GM18499 (cell line): Measurements from ENCODE around the gene PKN1.
"Not testable (repeated sequence)": the region's sequence is repeated elsewhere in the genome, so short reads cannot be mapped to it uniquely, and the experiment has no call there.

Experiments used
- ATAC-seq: cut with Tn5 transposase; IDR thresholded peaks from one replicate; pipeline ENCODE4 v1.9.1; 2021; ENCODE audit warnings: moderate number of reproducible peaks; ENCODE audit not compliant: insufficient read depth, unreplicated experiment

PKN1 gene

GRCh38 chr19:14478113-14478545, 45.0 kb downstream of the PKN1 start:
- ATAC-seq, result no peak

GRCh38 chr19:14479309-14479974, 46.3 kb downstream of the PKN1 start:
- ATAC-seq, result no peak

GRCh38 chr19:14479975-14480699, 47.0 kb downstream of the PKN1 start:
- no peak for ATAC-seq

DNA sequence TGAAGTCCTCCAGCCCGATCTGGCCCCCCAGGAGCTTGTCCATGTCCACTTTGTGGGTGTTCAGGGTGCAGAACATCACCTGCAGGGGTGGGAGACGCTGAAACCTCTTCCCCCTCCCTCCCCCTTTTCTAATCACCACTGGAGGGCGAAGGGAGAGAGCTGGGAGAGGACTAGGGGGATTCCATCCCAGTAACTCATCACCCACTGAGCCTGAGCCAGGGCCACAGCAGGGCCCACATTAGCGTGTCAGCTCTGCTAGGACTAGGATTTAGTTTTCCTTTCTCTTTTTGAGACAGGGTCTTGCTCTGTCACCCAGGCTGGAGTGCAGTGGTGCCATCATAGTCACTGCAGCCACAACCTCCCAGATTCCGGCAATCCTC, 47.6 kb downstream of the PKN1 start:
- ATAC-seq, result no peak

- ATAC-seq, result no peak
Measured at GRCh38 chr19:14482172-14482941, 49.3 kb downstream of the PKN1 start.

GRCh38 chr19:14487370-14488125, 54.4 kb downstream of the PKN1 start:
- ATAC-seq, result no peak

- ATAC-seq, result no peak
Measured at GRCh38 chr19:14492756-14493337, 59.7 kb downstream of the PKN1 start.

DNA sequence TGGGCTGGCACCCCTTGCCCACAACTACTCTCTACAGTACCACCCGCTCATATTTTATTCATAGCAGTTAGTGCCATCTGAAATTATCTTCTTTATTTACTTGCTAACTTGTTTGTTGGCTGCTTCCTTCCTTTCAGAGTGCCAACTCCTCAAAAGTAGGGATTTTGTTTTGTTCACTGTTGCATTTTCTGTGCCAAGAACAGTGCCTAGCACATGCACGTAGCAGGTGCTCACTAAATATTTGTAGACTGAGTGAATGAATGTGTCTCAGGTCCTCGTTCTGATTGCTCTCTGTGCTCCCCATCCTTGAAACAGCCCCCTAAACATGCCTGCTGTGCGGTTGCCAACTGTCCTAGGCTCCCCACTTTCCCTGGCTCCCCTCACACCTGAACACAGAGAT, 61.3 kb downstream of the PKN1 start:
- ATAC-seq, result no peak

DNA sequence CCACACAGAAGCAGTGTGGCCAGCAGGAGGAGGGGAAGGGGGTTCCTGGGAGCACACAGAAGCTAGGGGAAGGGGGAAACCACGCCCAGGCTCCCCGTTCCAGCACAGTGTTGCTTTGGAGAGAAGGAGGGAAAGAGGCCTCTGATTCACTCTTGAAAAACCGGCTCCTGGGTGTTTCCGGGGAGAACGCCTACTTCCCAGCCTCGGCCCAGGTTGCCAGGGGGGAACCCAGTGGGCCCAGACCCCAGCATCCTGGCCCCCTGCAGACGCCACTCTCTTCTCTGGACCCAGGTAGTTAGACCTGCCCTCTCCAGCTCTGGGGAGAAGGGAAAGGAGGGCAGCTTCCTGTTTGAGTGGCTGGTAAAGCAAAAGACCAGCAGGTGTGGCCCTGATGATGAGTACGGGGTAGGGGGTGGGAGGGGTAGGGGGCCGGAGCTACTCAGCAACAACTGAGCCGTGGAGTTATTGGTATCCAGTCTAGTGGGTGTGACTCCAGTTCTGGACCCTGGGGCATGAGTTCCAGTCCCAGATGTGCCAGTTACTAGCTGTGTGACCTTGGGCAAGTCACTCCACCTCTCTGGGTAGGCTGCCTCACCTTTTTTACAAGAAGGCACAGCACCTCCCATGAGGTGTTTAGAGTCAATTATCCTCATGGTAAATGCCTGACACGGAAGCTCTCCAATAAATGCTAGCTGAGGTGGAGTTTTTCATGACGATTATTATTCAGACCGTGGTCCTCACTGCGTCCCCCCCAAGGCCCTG, 62.0 kb downstream of the PKN1 start:
- ATAC-seq, result no peak

DNA sequence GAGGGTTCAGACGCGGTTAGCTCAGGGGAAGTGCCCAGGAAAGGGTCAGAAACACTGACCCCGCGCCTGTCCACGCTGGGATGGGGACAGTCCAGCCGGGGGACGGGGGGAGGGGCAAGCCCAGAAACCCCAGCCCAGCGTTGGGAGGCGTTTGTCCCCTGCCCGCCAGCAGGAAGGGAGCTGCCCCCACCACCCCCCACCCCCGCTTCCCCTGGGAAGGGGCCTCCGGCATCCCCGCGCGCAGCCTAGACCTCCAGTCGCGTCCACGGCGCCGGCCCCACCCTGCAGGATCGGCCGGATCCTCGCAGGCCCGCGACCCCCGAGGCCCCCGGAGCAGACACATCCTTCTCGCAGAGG, 62.5 kb downstream of the PKN1 start:
- no peak for ATAC-seq

DNA sequence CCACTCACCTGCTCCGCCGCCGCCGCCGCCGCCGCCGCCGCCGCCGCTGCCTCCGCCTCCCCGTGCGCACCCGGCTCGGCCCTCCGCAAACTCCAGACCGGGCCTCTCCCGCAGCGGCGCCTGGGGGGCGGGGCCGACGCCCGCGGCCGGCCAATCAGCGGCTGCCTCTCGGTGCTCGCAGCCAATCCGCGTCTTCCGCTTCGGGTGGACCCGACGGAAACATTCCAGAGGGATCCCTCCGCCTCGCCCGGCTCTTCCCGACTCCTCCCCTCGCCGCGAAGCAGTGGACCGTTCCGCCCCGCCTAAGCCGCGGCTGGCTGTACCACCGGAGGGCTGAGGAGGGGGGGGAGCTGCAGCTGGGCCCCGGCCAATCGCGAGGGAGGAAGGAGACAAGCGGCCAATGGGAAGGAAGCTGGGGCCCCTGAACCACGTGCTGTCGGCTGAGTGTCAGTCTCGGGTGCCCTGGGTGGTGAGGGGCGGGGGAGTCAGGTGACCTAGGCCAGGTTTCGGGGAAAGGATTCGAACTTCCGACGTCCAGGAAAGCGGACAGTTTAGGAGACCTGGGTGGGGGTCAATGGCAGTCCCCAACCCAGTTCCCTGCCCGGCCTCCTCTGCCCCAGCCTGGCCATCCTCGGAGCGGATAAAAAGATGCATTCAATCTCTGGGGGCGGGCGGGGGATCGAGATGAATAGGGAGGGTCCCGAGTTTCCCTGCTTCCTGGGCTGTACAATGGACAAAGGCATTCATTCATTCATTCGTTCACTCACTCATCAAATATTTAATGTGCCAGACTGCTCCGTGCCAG, 63.1 kb downstream of the PKN1 start, which contains the start of gene GIPC1:
Gene GIPC1 (minus strand): TSS at position 99 of the 805 bp plus-strand sequence. CDS start 13,151 bp downstream, outside the sequence.
- no peak for ATAC-seq

DNA sequence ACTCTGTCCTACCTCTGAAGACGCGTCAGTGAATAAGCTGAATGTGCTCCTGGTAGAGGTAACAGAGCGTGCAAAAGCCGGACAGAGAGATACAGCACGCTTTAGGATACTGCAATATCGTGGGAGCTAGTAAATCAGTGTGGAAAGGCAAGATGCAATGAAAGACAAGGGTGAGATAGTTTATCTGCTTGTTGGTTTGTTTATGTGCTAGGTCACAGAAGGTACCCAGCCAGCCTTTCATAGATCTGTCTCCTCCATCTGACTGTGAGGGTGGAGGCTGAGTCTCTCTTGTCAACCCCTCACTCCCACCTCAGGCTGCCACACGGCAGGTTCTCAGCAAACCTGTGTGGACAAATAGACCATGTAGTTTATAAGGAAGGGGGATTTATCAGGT, 63.7 kb downstream of the PKN1 start:
- no peak for ATAC-seq

- ATAC-seq, result no peak
Measured at GRCh38 chr19:14497228-14497921, 64.3 kb downstream of the PKN1 start.

- ATAC-seq, result no peak
Measured at GRCh38 chr19:14502334-14503092, 69.4 kb downstream of the PKN1 start.

GRCh38 chr19:14503285-14503684, 70.2 kb downstream of the PKN1 start:
- no peak for ATAC-seq

GRCh38 chr19:14504575-14504974, 71.5 kb downstream of the PKN1 start:
- ATAC-seq, result not testable (repeated sequence)

GRCh38 chr19:14505488-14506239, 72.6 kb downstream of the PKN1 start:
- no peak for ATAC-seq
